Mononuclear cell (primary cell): ENCODE measurements around the gene SCYGR5. TPM values are rescaled to one million over a fixed set of nuclear protein-coding genes. Genes with fewer than 3 reads are reported as not detected.
"Not testable (repeated sequence)": the region's sequence is repeated elsewhere in the genome, so short reads cannot be mapped to it uniquely, and the experiment has no call there.

Source experiments
- H3K27me3 ChIP-seq: 2 replicates; pipeline ENCODE4 v1.6.0; 2011; ENCODE audit warnings: low read length, control low read depth; ENCODE audit not compliant: insufficient read depth
- H3K4me1 ChIP-seq: 2 replicates; pipeline ENCODE4 v1.5.1; 2011; ENCODE audit warnings: mild to moderate bottlenecking, low read length, control low read depth; ENCODE audit not compliant: insufficient read depth
- H3K4me3 ChIP-seq: 2 replicates; pipeline ENCODE4 v1.5.1; 2011; ENCODE audit warnings: mild to moderate bottlenecking, low read length, moderate library complexity
- H3K9me3 ChIP-seq: 2 replicates; pipeline ENCODE4 v1.5.1; 2011; ENCODE audit warnings: low read depth, mild to moderate bottlenecking, control low read depth, low read length
- total RNA-seq: library from RNA; depleted of rRNA; stranded (reverse); fragments of >200 nt; gene quantifications from one replicate; pipeline ENCODE4 v1.2.3, GENCODE V29; 2012

Gene SCYGR5, protein sequence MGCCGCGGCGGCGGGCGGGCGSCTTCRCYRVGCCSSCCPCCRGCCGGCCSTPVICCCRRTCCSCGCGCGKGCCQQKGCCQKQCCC
- not detected for total RNA-seq

DNA sequence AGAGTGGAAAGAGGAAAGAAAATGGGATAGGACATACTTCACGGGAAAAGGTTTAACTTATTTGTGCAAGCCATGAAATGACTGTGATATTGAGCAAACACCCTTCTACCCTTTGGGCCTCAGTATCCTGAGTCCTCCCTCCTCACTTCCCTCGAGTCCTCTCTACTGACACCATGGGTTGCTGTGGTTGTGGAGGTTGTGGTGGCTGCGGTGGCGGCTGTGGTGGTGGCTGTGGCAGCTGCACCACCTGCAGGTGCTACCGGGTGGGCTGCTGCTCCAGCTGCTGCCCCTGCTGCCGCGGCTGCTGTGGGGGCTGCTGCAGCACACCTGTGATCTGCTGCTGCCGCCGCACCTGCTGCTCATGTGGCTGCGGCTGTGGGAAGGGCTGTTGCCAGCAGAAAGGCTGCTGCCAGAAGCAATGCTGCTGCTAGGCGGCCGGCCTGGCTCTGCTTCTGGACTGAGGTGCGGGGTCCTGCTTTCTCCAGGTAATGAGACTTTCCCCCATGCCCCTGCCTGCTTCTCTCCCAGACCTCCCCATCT lies at the start of gene SCYGR5:
TSS of gene SCYGR5 (plus strand) at position 174 of the 540 bp plus-strand sequence. CDS start at position 174, 0 bp downstream.
- not testable (repeated sequence) for H3K4me3 ChIP-seq, H3K9me3 ChIP-seq, H3K4me1 ChIP-seq, H3K27me3 ChIP-seq

DNA sequence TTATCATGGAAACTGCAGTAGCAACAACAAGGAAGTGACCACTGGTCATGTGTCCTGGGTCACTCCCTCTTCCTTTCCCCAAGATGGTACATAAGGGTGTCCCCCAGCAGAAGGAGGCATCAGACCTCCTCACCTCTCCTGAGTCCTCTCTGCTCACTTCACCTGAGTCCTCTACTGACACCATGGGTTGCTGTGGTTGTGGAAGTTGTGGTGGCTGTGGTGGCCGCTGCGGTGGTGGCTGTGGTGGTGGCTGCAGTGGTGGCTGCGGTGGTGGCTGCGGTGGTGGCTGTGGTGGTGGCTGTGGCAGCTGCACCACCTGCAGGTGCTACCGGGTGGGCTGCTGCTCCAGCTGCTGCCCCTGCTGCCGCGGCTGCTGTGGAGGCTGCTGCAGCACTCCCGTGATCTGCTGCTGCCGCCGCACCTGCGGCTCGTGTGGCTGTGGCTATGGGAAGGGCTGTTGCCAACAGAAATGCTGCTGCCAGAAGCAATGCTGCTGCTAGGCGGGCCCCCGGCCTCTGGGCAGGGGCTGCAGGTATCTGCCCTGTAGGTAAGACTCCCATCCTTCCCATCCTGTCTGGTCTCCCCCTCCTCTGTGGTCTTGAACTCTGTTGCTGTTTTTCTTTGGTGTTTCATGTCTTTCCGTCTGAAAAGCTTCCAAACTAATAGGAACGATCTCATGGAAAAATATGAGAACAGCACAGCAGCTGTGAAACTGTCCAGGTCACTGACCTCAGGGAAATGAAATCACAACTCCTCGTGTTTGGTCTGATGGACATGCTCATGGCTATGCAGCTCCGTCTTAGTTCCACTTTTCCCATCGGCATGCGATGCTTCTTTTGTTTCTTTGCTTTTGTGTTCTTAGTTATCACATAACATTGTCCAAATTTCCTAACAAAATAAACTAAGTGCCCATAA lies 49.0 kb upstream of the SCYGR5 start, which contains the start of gene SCYGR4:
TSS of gene SCYGR4 (plus strand) at position 183 of the 915 bp plus-strand sequence. CDS start at position 183, 0 bp downstream.
- no peak within 1 kb of the TSS for H3K4me3 ChIP-seq
- H3K9me3 ChIP-seq = no peaks in the 10 kb centered on the region
- H3K27me3 ChIP-seq = peaks cover 6% of the 10 kb centered on the region
- H3K4me1 ChIP-seq = no peaks in the 10 kb centered on the region

DNA sequence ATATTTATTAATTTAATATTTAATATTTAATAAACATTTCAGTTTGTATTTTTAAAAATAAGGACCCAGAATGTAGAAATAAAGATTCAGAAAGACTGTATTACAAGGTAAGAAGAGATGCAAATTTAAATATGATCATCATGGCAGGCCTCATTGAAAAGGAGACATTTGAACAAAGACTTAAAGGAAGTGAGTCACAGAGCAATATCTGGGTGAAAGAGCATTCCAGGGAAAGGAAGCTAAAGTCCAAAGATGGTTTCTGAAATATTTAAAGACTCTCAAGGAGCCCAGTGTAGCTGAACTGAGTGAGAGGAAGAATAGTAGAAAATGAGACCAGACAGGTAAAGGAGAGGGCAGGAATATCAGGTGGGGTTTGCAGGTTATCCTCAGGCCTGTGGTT lies 43.4 kb upstream of the SCYGR5 start:
- Histone ChIP-seq H3K9me3 (no peaks in the 10 kb centered on the region), H3K4me1 (no peaks in the 10 kb centered on the region), H3K4me3 (no peak overlapping the region)

DNA sequence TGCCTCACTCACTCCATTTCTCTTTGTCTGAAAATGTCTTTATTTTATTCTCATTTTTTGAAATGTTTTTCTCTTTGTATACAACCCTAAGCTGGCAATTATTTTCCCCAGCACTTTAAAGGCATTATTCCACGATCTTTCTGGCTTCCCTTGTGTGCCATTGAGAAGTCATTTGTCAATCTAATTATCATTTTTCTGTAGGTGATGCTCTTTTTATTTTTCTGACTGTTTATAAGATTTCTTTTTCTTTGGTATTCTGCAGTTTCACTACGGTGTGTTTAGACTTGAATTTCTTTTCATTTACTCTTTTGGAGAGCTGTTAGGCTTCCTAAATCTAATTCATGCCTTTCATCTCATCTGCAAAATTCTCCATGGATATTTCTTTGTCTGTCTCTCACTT lies 41.2 kb upstream of the SCYGR5 start:
- Histone ChIP-seq H3K27me3 (no peaks in the 10 kb centered on the region), H3K4me1 (no peaks in the 10 kb centered on the region), H3K4me3 (no peak overlapping the region), H3K9me3 (no peaks in the 10 kb centered on the region)

More for the DNA sequence above, 43.4 kb upstream of the SCYGR5 start:
- no peaks in the 10 kb centered on the region for H3K27me3 ChIP-seq

DNA sequence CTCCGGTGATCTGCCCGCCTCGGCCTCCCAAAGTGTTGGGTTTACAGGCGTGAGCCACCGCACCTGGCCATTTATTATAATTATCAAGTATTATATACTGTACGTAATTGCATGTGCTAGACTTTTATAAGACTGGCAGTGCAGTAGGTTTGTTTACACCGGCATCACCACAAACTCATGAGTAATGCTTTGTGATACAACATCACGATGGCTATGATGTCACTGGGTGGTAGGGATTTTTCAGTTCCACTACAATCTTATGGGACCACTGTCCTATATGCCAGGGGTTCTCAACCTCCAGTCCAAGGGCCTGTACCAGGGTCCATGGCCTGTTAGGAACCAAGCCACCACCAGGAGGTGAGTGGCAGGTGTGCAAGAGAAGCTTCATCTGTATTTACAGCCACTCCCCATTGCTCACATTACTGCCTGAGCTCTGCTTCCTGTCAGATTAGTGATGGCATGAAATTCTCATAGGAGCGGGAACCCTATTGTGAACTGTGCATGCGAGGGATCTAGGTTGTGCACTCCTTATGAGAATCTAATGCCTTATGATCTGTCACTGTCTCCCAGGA lies 39.9 kb upstream of the SCYGR5 start:
- Histone ChIP-seq H3K9me3 (no peaks in the 10 kb centered on the region), H3K4me3 (no peak overlapping the region), H3K27me3 (no peaks in the 10 kb centered on the region), H3K4me1 (no peaks in the 10 kb centered on the region)

DNA sequence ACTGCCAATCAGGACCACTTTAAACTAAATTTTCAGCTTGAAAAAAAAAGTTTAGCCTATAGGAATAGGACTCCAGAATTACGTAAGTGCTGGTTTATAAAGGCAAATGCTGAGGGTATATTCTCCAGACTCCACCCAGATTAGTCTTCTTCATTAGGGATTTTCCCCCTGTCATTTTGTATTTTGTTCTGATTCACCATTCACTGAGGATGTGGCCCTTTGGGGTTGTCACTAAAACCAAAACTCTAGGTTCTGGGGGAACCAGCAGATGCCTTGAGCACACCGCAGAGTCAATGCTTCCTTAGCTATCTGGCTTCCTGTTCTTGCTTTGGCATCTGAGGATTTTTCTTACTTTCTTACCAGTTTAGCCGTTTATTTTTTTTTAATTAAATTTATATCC lies 38.8 kb upstream of the SCYGR5 start:
- H3K9me3 ChIP-seq = no peaks in the 10 kb centered on the region
- no peaks in the 10 kb centered on the region for H3K27me3 ChIP-seq
- H3K4me3 ChIP-seq = no peak overlapping the region
- H3K4me1 ChIP-seq = no peaks in the 10 kb centered on the region

DNA sequence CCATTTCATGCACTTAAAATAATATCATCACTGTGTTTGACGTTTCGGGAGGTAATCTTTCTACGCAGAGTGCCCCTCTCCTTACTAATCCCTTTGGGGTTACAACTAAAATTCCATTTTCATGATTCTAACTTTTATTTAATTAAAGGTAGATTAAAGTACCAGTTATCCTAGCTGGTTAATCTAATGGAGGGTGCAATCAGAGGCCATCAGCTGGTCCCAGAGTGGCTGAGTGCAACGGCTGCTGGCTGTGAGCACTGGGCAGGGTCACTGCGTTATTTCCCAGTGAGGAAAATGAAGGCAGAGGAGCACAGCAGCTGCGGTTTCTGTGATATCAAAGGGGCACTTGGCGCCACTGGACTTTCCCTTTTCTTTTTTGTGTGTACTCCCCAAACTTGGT lies 37.2 kb upstream of the SCYGR5 start:
- Histone ChIP-seq H3K9me3 (no peaks in the 10 kb centered on the region), H3K4me3 (no peak overlapping the region), H3K27me3 (no peaks in the 10 kb centered on the region), H3K4me1 (no peaks in the 10 kb centered on the region)

DNA sequence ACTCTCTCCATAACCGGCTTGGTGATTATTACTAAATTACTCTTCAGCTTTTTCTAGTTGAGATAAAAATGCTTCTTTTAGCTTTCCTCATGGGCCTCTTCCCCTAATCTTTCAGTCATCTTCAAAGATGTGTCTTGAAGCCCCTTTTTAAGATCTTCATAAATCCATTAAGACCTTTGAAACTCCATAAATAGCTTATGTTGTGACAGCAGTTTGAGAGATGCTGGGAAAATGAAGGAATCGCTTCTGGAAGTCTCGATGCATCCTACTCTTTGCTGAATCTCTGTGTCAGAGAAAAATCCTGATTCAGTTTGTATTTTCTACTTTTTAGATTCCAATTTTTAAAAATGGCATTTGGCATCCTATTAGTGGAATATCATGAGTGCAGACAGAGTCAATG lies 36.3 kb upstream of the SCYGR5 start:
- Histone ChIP-seq H3K4me1 (no peaks in the 10 kb centered on the region), H3K27me3 (no peaks in the 10 kb centered on the region), H3K9me3 (no peaks in the 10 kb centered on the region), H3K4me3 (no peak overlapping the region)

DNA sequence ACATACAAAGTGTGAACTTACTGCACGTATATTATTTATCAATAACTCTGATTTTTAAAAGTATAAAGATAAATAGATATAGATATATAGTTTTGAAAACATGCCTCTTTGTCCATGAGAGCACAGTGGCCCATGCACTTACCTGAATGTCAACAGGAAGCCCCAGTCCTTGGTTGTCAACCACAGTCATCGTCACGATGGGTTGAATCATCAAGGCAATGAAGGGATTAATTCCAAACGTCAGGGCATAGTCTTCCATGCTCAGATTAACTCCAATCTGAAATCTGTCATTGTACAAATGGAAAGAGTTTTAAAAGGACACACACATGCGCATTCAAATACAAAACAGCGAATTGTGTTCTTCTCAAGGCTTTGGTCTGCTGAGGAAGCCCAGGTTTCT lies 33.8 kb upstream of the SCYGR5 start:
- H3K27me3 ChIP-seq = no peaks in the 10 kb centered on the region
- no peaks in the 10 kb centered on the region for H3K9me3 ChIP-seq
- H3K4me3 ChIP-seq = no peak overlapping the region

DNA sequence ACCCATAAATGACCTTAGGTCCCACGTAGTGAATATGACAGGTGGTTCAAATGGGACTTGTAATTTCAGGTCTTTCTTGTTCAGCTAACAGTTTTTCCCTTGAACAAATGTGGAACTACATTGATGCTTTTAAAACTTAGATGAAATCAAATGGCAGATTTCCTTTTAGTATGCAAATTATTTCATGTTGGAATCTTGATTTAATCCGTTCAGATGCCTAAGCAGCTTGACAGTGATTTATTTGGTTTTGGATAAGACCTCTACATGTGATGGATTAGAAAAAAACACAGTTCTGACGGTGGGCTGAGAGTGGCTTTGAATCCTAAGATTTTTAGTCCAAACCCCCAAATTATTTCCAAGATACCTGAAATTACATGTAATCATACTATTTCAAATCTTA lies 32.4 kb upstream of the SCYGR5 start:
- Histone ChIP-seq H3K4me1 (no peaks in the 10 kb centered on the region), H3K4me3 (no peak overlapping the region), H3K9me3 (no peaks in the 10 kb centered on the region), H3K27me3 (no peaks in the 10 kb centered on the region)

More for the DNA sequence above, 33.8 kb upstream of the SCYGR5 start:
- H3K4me1 ChIP-seq = no peaks in the 10 kb centered on the region

DNA sequence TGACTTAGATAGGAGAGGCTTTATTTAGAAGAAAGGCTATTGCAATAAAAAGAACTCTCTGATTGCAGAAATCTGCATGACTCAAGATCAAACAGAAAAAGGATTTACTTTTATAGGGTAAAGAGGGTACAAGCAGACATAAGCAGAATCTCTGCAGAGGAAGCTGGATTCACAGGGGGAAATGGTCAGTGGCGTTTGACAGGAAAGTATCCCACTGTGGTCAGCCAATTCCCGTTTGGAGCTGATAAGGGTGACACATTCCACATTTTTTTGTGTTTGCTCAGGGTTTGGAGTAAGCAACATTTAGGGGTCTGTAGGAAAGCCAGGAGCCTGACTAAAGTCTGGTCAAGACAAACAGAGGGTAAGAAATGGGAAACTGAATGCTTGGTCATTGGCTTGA lies 23.9 kb upstream of the SCYGR5 start:
- Histone ChIP-seq H3K9me3 (no peaks in the 10 kb centered on the region), H3K4me1 (no peaks in the 10 kb centered on the region), H3K4me3 (no peak overlapping the region), H3K27me3 (no peaks in the 10 kb centered on the region)

DNA sequence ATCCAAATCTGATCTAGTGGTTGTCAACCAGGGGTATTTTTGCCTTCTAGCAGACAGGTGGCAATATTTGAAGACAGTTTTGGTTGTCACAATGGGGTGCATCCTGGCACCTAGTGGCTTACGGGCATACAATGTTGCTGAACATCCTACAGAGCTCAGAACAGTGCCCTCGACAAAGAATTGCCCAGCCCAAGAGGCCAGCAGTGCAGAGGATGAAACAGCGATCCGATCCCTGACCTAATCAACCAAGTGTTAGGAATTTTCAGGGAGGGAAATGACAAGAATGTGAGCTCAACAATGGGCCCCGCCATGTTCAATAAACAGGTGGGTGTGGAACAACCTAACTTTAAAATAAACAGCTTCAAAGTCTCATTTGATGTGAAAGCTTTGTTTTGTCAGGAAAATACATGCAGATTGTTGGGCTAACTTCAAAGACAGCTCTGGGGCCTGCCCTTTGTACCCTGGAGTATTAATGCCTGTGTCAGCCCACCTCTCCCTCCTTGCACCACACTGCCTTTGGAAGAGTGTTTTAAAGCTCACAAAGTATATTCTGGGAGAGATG lies 22.5 kb upstream of the SCYGR5 start:
- Histone ChIP-seq H3K27me3 (no peaks in the 10 kb centered on the region), H3K4me3 (no peak overlapping the region), H3K9me3 (no peaks in the 10 kb centered on the region), H3K4me1 (no peaks in the 10 kb centered on the region)

DNA sequence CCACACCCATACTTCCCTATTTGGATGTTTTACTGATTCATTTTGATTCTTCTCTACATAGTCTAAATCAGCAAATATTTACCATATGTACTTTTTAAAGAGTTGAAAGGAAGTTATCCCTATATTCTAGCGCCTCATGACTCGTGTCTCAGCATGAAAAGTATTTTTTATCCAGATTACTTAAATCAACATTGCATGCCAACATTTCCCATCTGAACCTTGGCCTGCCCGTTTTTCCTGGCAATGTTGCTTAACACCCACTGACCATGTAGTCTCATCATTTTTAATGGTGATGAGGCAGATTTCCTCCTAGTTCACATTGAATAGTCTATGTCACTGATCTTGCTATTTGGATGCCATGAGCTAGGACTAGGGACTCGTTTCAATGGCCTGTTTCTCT lies 13.2 kb upstream of the SCYGR5 start:
- no peak overlapping the region for H3K4me3 ChIP-seq

DNA sequence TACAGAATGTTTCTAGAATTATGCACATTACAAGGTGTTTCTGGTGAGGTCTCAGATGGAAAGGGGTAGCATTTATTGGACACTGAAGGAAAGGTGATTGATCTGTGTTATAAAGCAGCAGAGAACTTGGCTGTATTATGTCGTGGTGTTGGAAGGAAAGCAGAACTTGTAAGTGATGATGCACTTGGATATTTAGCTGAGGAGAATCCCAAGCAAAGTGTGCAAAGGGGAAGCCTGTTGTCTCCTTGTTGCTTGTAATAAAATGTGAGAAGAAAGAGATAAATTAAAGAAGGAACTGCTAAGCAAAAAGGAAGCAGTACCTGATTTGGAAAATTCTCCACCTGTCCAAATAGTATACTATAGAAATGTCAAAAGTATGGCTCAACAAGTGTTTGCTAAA lies 12.2 kb upstream of the SCYGR5 start:
- no peaks in the 10 kb centered on the region for H3K9me3 ChIP-seq
- no peak overlapping the region for H3K4me3 ChIP-seq
- H3K4me1 ChIP-seq = no peaks in the 10 kb centered on the region
- H3K27me3 ChIP-seq = no peaks in the 10 kb centered on the region

More for the DNA sequence above, 13.2 kb upstream of the SCYGR5 start:
- no peaks in the 10 kb centered on the region for H3K4me1 ChIP-seq
- H3K9me3 ChIP-seq = no peaks in the 10 kb centered on the region
- H3K27me3 ChIP-seq = no peaks in the 10 kb centered on the region

DNA sequence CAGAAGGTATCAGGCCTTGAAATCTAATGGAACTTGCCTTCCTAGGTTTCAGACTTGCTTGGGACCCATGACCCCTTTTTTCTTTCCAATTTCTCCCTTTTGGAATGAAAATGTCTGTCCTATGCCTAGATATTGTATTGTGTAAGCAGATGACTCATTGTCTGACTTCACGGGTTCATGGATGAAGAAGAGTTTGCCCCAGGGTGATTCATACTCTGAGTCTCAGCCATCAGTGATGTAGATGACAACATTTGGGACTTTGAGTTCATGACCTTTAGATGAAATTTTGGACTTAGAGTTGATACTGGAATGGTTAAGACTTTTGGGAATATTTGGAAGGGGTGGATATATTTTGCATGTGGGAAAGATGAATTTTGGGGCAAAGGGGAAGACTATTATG lies 11.2 kb upstream of the SCYGR5 start:
- no peaks in the 10 kb centered on the region for H3K4me1 ChIP-seq
- H3K9me3 ChIP-seq = no peaks in the 10 kb centered on the region
- no peaks in the 10 kb centered on the region for H3K27me3 ChIP-seq
- H3K4me3 ChIP-seq = no peak overlapping the region
